ENCODE data around the gene UBE2E1.

DNA sequence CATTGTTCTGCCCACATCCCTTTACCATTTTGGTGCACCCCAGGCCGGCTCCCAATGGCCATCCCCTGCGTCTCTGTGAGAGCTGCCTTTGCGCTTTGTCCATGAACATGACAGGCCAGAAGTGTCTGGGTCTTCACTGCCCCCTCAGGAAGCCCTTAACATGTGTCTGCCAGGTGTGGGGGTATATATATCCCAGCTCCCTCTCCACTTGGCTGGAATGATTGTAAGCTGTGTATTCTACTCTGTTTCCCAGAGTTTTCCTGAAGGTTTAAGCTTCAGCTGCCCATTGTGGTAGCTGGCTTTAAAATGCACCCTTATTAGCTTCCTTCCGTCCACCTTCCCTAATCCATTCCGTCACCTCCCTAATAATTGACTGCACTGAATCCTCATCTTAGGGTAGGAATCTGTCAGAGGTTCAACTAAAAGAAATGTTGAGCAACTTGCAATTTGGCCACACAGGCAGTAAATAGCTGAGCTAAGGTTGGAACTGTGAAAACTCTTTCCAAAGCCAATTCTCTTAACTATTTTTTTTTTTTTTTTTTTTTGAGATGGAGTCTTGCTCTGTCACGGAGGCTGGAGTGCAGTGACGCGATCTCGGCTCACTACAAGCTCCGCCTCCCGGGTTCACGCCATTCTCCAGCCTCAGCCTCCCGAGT, 30.4 kb upstream of the UBE2E1 start:
- TF ChIP-seq, protein P1, sequence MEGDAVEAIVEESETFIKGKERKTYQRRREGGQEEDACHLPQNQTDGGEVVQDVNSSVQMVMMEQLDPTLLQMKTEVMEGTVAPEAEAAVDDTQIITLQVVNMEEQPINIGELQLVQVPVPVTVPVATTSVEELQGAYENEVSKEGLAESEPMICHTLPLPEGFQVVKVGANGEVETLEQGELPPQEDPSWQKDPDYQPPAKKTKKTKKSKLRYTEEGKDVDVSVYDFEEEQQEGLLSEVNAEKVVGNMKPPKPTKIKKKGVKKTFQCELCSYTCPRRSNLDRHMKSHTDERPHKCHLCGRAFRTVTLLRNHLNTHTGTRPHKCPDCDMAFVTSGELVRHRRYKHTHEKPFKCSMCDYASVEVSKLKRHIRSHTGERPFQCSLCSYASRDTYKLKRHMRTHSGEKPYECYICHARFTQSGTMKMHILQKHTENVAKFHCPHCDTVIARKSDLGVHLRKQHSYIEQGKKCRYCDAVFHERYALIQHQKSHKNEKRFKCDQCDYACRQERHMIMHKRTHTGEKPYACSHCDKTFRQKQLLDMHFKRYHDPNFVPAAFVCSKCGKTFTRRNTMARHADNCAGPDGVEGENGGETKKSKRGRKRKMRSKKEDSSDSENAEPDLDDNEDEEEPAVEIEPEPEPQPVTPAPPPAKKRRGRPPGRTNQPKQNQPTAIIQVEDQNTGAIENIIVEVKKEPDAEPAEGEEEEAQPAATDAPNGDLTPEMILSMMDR (IDR thresholded peaks at IDR 0.05): no peak
- TF ChIP-seq EZH2 (IDR thresholded peaks at IDR 0.05; ENCODE audit: borderline replicate concordance, insufficient read depth, low read depth, low read length, poor library complexity, severe bottlenecking): no peak

Measured in B cell (primary cell).